ENCODE results near the gene MCEE. TPM values are rescaled to one million over a fixed set of nuclear protein-coding genes. Genes with fewer than 3 reads are reported as not detected.
A peak's percentile ranks its signal among the peaks of the same experiment; 100 is the strongest.

MCEE gene
- total RNA-seq, 1 donor from 2014 or later: 12.2 TPM

DNA sequence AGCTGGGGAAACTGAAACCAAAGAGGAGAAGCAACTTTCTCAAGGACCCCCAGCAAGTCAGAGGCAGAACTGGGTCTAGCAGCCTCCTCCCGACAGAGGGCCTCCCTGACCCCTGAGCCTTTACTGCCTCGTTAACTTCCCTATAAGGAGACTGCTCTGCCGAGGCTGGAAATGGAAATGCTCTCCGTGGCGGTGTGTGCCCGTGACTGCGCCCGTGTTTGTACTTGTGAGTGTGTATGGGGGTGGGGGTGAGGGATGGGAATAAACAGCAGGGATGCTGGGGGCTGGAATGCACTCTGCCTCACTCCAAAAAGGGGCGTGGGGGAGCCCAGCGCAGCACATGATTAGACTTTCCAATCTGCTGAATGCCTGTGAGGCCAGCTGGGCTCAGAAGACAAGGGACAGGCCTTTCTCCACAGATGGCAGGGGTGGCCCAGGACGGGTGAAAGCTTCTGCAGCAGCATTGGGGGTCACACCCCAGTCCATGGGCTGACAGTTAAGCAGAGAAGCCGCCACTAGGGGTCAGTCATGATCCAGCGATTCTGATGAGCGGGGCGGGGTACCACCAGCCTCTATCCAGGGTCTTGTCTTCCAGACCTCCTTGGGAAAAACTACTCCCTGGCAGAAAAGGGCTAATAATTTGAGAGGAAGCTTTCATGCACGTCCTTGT is 27.2 kb upstream of the MCEE start:
- H3K4me3 Mint-ChIP-seq: no peak overlapping the region
- intact Hi-C loops (cut with micrococcal nuclease): loop anchor here (1.0 to 5.0 kb wide), 3 partner anchors 120 to 353 kb away; no protein-coding TSS in a partner anchor

DNA sequence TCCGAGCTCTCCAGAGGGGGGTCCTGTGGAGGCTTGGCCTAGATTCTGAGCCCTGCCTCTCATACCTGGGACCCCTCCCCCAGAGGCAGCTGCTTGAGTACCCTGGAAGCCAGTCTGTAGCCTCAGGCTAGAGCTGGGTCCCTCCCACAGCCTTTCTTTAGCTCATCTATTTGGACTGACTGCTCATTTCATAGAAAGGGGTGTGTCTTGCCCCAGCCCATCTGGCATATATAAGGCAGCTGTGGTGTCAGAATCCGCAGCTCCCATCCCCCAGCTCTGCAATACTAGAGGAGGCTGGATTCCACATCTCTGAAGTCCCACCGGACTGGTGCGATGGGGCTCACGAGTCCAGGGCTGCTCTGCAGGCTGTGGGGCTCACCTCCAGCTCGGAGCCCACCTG is 26.5 kb upstream of the MCEE start:
- DNase-seq (no peak), ATAC-seq (ENCODE audit: low read depth) (no peak)
- Mint-ChIP-seq H3K36me3 (ENCODE audit: low read depth) (peaks cover 5% of the 10 kb centered on the region), H3K27me3 (peaks cover 10% of the 10 kb centered on the region), H3K4me1 (peaks cover 4% of the 10 kb centered on the region), H3K27ac (no peak overlapping the region), H3K4me3 (no peak overlapping the region), H3K9me3 (no peaks in the 10 kb centered on the region)
- TF ChIP-seq, protein P1, sequence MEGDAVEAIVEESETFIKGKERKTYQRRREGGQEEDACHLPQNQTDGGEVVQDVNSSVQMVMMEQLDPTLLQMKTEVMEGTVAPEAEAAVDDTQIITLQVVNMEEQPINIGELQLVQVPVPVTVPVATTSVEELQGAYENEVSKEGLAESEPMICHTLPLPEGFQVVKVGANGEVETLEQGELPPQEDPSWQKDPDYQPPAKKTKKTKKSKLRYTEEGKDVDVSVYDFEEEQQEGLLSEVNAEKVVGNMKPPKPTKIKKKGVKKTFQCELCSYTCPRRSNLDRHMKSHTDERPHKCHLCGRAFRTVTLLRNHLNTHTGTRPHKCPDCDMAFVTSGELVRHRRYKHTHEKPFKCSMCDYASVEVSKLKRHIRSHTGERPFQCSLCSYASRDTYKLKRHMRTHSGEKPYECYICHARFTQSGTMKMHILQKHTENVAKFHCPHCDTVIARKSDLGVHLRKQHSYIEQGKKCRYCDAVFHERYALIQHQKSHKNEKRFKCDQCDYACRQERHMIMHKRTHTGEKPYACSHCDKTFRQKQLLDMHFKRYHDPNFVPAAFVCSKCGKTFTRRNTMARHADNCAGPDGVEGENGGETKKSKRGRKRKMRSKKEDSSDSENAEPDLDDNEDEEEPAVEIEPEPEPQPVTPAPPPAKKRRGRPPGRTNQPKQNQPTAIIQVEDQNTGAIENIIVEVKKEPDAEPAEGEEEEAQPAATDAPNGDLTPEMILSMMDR (IDR thresholded peaks at IDR 0.05): no peak
- intact Hi-C loops (cut with micrococcal nuclease): loop anchor here (5.0 kb wide), 1 partner anchor 121 kb away; no protein-coding TSS in a partner anchor
- ChIA-PET POLR2A (no interaction called here), CTCF (interaction anchor here (1.3 to 2.9 kb wide), 4 partner anchors 56 to 355 kb away, joined by 3 to 16 read pairs (median 6); partner anchors contain the start of gene ZNF638)

More for the DNA sequence above, 27.2 kb upstream of the MCEE start:
- ChIA-PET POLR2A (no interaction called here), CTCF (interaction anchor here (1.7 to 2.9 kb wide), 2 partner anchors 126 to 354 kb away, joined by 4 to 16 read pairs; no protein-coding TSS in a partner anchor)
- Mint-ChIP-seq H3K27me3 (peaks cover 10% of the 10 kb centered on the region), H3K36me3 (ENCODE audit: low read depth) (no peaks in the 10 kb centered on the region), H3K4me1 (peaks cover 4% of the 10 kb centered on the region), H3K9me3 (no peaks in the 10 kb centered on the region), H3K27ac (no peak overlapping the region)
- DNase-seq (peak; percentile 41), ATAC-seq (ENCODE audit: low read depth) (peak; percentile 68)
- TF ChIP-seq, protein P1 (IDR thresholded peaks at IDR 0.05): no peak

DNA sequence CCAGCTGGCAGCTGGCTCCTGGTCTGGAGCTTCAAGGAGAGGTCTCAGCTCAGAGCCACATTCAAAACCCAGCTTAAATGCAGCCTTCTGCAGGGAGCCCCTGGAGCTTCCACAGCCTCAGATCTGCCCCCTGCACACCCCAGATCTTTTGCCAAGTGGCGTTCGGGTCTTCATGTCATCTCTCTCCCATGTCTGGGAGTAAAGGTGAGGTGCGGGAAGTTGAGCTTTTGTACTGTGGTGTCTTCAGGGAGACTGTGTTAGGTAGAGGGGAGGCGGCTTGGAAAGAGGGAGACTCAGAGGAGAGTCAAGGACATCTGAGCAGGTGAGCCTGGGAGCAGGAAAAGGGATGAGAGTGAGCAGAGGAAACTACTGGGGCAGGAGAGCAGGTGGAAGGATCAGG is 25.8 kb upstream of the MCEE start:
- no peaks in the 10 kb centered on the region for H3K9me3 Mint-ChIP-seq
- ChIA-PET POLR2A (interaction anchor here (1.5 kb wide), 1 partner anchor 84 kb away, joined by 3 read pairs; no protein-coding TSS in a partner anchor), CTCF (interaction anchor here (0.7 to 2.9 kb wide), 8 partner anchors 29 to 356 kb away, joined by 3 to 18 read pairs (median 4); partner anchors contain the start of gene ZNF638)
- no peak overlapping the region for H3K27ac Mint-ChIP-seq
- H3K4me3 Mint-ChIP-seq: no peak overlapping the region
- H3K36me3 Mint-ChIP-seq (ENCODE audit: low read depth): peaks cover 10% of the 10 kb centered on the region
- DNase-seq: no peak
- H3K27me3 Mint-ChIP-seq: peaks cover 10% of the 10 kb centered on the region
- TF ChIP-seq, protein P1 (IDR thresholded peaks at IDR 0.05): no peak
- intact Hi-C loops (cut with micrococcal nuclease): loop anchor here (1.0 to 5.0 kb wide), 2 partner anchors 121 to 133 kb away; no protein-coding TSS in a partner anchor
- ATAC-seq (ENCODE audit: low read depth): no peak
- H3K4me1 Mint-ChIP-seq: peaks cover 4% of the 10 kb centered on the region

DNA sequence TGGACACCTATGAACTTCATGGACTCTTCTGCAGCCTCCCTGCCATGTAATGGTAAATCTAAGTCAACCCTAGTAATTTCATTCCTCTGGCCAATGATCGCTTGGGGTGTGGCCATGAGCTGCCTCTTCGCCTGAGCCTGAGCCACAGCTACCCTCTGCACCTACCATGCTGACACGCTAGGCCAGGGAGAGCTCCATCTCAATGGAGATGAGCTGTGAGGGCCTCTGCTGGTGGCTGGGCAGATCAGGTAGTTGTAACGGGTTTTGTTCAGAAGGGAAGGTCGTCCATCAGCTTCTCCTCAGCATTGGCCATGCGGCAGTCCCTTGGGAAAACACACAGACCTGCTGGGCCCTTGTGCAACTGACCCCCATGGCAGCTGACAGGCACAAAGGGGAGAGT is 24.8 kb upstream of the MCEE start:
- CTCF ChIA-PET: interaction anchor here (0.8 to 2.1 kb wide), 5 partner anchors 12 to 131 kb away, joined by 3 to 18 read pairs (median 4); no protein-coding TSS in a partner anchor
- H3K4me3 Mint-ChIP-seq: no peak overlapping the region
- POLR2A ChIA-PET: interaction anchor here (1.5 kb wide), 1 partner anchor 83 kb away, joined by 3 read pairs; no protein-coding TSS in a partner anchor
- H3K36me3 Mint-ChIP-seq (ENCODE audit: low read depth): peaks cover 19% of the 10 kb centered on the region
- no peak overlapping the region for H3K27ac Mint-ChIP-seq
- TF ChIP-seq, protein P1 (IDR thresholded peaks at IDR 0.05): no peak
- H3K4me1 Mint-ChIP-seq: peaks cover 4% of the 10 kb centered on the region
- no peaks in the 10 kb centered on the region for H3K9me3 Mint-ChIP-seq
- peak; percentile 57 for ATAC-seq (ENCODE audit: low read depth)
- peaks cover 10% of the 10 kb centered on the region for H3K27me3 Mint-ChIP-seq
- intact Hi-C loops (cut with micrococcal nuclease): loop anchor here (1.0 to 5.0 kb wide), 3 partner anchors 105 to 131 kb away; no protein-coding TSS in a partner anchor
- DNase-seq: no peak

DNA sequence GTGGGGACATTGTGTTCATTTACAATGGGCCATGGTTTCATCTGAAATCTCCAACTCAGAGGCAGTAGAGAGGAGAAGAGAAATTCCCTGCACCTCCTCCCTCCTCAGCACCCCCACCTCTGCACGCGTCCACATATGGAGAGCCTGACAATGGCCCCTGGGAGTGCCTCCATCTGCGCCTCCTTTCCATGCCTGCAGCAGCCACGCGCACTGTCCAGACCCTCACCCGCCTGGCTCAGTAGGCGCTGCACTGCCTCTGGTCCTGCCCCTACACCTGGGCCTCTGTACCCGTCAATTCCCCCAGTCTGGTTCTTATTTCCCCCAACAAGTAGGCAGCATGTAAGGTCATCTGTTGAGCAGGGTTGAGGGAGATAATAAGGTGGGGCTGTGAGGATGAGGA is 24.2 kb upstream of the MCEE start:
- peaks cover 4% of the 10 kb centered on the region for H3K4me1 Mint-ChIP-seq
- H3K4me3 Mint-ChIP-seq: no peak overlapping the region
- ATAC-seq (ENCODE audit: low read depth) (no peak), DNase-seq (no peak)
- no peak overlapping the region for H3K27ac Mint-ChIP-seq
- ChIA-PET CTCF (interaction anchor here (1.2 to 1.9 kb wide), 3 partner anchors 12 to 131 kb away, joined by 3 to 18 read pairs (median 4); no protein-coding TSS in a partner anchor), POLR2A (interaction anchor here (1.5 kb wide), 1 partner anchor 82 kb away, joined by 3 read pairs; no protein-coding TSS in a partner anchor)
- H3K36me3 Mint-ChIP-seq (ENCODE audit: low read depth): peaks cover 24% of the 10 kb centered on the region
- peaks cover 10% of the 10 kb centered on the region for H3K27me3 Mint-ChIP-seq
- intact Hi-C loops (cut with micrococcal nuclease): loop anchor here (1.0 kb wide), 1 partner anchor 105 kb away; no protein-coding TSS in a partner anchor
- TF ChIP-seq, protein P1 (IDR thresholded peaks at IDR 0.05): no peak
- H3K9me3 Mint-ChIP-seq: no peaks in the 10 kb centered on the region
